ENCODE results near the gene C4orf36.

The C4orf36 gene, protein sequence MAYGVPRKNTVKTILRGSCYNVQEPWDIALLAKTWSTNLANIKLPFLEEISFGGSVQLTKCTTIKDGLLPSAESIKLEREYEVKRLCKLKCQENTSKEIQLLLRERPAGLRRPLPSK

GRCh38 chr4:86891762-86892635 lies at the start of gene C4orf36:
Gene C4orf36, minus strand, starts transcription at chr4:86892422. Its CDS starts 902 bp downstream, at chr4:86891520.
- peak in 3 of 4 experiments; percentile 11 to 41 (median 16) for DNase-seq (ENCODE audit: low read depth in 4 of 4, low spot score in 1 of 4)

DNA sequence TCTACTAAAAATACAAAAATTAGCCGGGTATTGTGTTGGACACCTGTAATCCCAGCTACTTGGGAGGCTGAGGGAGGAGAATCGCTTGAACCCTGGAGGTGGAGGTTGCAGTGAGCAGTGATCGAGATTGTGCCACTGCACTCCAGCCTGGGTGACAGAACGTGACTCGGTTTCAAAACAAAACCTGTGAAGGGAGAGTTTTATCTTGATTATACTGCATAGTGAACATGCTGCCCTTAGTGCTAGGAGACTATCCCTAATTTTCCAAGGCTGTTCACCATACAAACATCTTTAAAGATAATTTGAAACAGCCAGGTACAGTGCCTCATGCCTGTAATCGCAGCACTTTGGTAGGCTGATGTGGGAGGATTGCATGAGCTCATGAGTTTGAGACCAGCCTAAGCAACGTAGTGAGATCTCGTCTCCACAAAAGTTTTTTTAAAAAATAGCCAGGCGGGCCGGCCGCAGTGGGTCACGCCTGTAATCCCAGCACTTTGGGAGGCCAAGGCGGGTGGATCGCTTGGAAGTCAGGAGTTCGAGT lies 48.8 kb upstream of the C4orf36 start:
- DNase-seq (ENCODE audit: low read depth in 4 of 4, low spot score in 1 of 4): no peak

DNA sequence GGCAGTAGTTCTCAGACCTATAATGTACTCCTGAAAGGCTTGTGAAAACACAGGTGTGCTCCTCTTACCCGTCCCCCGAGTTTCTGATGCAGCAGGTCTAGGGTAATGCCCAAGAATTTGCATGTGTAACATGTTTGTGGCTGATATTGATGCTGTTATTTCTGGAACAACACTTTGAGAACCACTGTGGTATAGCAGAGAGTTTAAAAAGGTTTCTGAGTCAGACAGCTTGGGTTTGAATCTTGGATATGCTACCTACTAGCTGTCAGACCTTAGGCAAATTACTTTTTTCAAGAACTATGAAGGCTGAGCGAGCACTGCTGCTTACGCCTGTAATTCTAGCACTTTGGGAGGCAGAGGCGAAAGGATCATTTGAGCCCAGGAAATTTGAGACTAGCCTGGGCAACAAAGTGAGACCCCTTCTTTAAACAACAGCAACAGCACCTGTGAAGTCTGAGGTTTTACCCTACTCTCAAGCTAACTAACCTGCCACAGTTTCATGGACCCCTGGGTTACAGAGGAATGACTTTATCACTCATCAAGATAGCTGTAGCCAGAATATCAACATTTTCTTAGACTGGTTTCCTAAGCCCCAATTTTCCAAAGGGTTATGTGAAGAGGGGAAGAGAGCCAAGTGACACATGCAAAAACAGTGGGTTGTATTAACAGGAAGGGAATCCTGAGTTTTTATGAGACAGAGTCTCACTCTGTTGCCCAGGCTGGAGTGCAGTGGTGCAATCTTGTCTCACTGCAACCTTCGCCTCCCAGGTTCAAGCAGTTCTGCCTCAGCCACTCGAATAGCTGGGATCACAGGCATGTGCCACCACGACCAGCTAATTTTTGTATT lies 47.7 kb upstream of the C4orf36 start:
- no peak for DNase-seq (ENCODE audit: low read depth in 4 of 4, low spot score in 1 of 4)

DNA sequence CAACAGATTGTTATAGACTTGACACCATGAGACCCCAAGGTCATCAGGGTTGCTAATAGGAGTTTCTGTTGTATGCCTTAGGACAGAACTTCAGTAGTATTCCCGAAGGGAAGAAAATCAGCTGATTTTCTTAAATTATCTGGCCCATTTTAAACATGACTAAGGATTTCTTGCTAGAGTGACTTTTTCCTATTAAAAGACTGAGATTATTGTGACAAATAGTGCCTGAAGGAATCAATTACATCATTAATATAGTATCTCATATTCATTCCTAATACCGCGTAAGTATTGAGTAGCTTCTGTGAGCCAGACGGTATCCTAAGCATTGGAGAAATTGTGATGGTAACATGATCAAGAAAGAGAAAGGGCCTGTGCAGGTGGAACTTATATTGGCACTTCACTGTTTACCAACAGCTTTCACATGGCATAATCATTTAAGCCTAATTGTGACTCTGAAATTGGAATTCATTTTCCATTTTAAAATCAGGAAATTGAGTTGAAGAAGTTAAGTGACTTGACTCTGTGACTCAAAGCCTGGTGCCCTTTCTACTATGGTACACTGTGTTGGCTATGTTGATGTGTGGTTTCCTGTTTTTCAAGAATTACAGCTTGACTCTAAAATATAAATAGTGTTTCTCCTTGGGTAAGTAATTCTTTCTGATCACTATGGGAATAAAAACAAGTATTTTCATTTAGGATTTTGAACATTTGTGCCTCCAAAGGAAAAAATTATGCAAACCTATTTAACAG lies 46.7 kb upstream of the C4orf36 start:
- no peak for DNase-seq (ENCODE audit: low read depth in 4 of 4, low spot score in 1 of 4)

DNA sequence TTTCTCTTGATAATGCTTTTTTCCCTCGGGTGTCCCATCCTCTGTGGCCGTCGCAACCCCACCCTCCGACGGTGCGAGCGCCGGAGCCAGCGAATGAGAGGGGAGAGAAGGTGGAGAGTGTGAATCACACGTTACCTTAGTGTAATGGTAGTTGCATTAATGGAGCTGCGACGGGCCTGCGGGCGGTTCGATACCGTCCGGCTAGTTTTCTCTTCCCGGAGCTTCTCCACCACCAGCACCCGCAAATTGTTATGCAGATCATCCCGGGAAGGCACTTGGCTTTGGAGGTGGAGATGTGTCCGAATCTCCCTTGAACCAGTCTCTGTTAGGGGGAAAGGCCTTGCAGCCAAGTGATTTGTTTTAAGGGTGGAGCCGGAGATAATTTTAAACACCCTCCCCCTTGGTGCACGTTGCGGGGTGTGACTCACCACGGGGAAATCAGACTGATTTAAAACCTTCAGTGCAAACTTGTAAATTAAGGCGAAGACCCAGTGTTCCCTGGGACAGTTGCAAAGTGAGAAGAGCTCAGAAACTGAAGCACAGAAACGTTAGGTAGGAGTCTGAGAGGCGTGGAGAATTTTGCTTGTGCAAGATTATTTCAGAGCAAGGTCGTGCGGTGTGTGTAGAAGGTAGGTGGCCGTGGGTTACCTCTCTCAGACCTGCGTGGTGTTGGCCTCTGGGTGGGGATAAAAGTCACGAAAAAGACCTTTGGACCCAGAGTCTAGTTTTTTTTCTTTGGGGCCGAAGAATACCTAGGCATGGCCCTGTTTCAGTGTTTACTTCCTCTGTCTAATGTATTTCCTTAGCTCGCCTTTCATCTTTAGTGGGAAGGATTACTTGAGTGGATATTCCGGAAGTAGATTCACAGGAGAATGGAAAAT lies 43.9 kb upstream of the C4orf36 start:
- DNase-seq (ENCODE audit: low read depth in 4 of 4, low spot score in 1 of 4): peak; percentile 48 to 62 (median 56)

- peak in 1 of 4 experiments; percentile 11 for DNase-seq (ENCODE audit: low read depth in 4 of 4, low spot score in 1 of 4)
Observed at GRCh38 chr4:86935566-86935852, 43.3 kb upstream of the C4orf36 start.

GRCh38 chr4:86934771-86935565 lies 42.7 kb upstream of the C4orf36 start, which contains the start of gene AFF1:
Gene AFF1, plus strand, starts transcription at chr4:86935011. Its CDS starts 13,523 bp downstream, at chr4:86948534.
- peak; percentile 62 to 79 (median 72) for DNase-seq (ENCODE audit: low read depth in 4 of 4, low spot score in 1 of 4)

DNA sequence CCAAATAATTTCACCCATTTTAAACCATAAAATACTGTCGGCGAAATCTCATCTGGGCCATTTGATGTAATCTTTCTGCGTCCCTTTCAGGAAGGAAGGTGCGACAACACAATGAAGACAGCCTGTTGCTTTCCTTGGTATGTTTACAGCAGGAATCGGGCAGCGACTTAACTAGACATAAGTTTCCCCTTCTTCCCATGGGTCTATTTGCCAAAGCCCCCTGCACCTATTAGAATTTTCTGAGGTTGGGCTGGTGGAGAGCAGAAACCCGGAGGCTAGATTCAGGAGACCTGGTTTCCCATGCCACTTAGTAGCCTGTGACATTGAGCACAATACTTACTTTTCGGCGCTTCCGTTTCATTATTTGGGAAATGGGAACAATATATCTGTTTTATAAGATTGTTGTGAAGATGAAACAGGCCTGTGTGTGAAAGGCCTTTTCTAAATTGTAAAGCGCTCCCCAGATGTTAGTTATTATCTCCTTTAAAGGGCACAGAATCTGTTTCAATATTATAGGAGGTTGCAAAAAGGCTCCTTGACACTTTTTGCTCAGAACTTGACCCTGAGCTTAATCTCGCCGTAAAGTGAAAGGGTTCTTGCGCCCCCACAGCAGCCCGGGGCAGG lies 42.0 kb upstream of the C4orf36 start:
- no peak for DNase-seq (ENCODE audit: low read depth in 4 of 4, low spot score in 1 of 4)

- no peak for DNase-seq (ENCODE audit: low read depth in 4 of 4, low spot score in 1 of 4)
Observed at GRCh38 chr4:86928400-86929255, 36.4 kb upstream of the C4orf36 start.

- DNase-seq (ENCODE audit: low read depth in 4 of 4, low spot score in 1 of 4): no peak
Observed at GRCh38 chr4:86927843-86928395, 35.7 kb upstream of the C4orf36 start.

GRCh38 chr4:86926435-86927086 lies 34.3 kb upstream of the C4orf36 start:
- DNase-seq (ENCODE audit: low read depth in 4 of 4, low spot score in 1 of 4): no peak

GRCh38 chr4:86924811-86925210 lies 32.6 kb upstream of the C4orf36 start:
- no peak for DNase-seq (ENCODE audit: low read depth in 4 of 4, low spot score in 1 of 4)

DNA sequence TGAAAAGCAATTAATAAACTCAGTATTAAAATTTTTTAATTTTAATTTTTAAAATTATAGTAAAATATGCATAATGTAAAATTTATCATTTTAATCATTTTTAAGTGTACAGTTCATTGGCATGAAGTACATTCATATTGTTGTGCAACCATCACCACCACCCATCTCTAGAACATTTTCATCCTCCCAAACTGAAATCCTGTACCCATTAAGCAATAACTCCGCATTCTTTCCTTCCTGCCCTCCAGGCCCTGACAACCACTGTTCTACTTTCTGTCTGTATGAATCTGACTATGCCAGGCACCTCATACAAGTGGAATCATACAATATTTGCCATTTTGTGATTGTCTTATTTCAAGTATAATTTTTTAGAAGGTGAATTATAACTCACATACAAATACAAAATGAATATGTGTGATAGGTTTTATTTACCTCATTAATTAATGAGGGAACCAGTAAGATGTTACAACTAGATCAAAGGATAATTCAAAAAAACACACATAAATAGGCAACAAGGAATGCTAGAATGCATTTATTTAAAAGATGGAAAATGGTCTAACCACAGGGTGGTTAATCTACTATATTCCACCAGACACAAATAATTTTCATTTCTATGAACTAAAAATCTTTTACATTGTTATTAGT lies 29.5 kb upstream of the C4orf36 start:
- DNase-seq (ENCODE audit: low read depth in 4 of 4, low spot score in 1 of 4): no peak

GRCh38 chr4:86919561-86920223 lies 27.5 kb upstream of the C4orf36 start:
- DNase-seq (ENCODE audit: low read depth in 4 of 4, low spot score in 1 of 4): no peak

DNA sequence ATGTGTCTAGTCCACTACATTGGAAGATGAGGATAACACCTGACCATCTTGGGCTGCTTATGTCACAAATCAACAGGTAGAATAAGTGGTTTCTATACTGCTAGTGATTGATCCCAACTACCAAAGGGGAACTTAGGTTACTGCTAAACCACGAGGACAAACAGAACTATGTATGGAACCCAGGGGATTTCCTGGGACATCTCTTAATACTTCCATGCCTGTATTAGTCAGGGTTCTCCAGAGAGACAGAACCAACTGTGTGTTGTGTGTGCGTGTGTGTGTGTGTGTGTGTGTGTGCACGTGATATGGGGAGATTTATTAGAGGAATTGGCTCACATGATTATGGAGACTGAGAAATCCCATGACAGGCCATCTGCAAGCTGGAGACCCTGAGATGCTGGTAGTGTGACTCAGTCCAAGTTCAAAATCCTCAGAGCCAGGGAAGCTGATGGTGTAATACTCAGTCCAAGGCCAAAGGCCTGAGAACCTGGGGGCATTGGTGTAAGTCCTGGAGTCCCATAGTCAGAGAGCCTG lies 26.4 kb upstream of the C4orf36 start:
- DNase-seq (ENCODE audit: low read depth in 4 of 4, low spot score in 1 of 4): no peak

Measured in stimulated activated CD4-positive, alpha-beta T cell treated with anti-CD3 and anti-CD28 coated beads, Interleukin-1b, Interleukin-23, amount 100 ng/mL, for 24 hours (primary cell).